B cell (primary cell): ENCODE results near the gene ASTN1. TPM values are rescaled to one million over a fixed set of nuclear protein-coding genes. Genes with fewer than 3 reads are reported as not detected.

Experiments
- ATAC-seq: fragments of 200-7000 bp; cut with Tn5 transposase; one replicate; pipeline ENCODE4 v1.10.0; 2021; ENCODE audit warnings: low read depth, mild to moderate bottlenecking, moderate number of reproducible peaks, moderate library complexity
- CTCF ChIA-PET: fragments of 350-600 bp; sonication (Branson Sonifier 250); formaldehyde crosslinking; loops from one replicate; lab custom pipeline; 2021; ENCODE audit warnings: antibody characterized with exemption, inconsistent platforms; lab: Charles Lee
- POLR2A ChIA-PET: fragments of 350-600 bp; sonication (Branson Sonifier 250); formaldehyde crosslinking; loops from one replicate; lab custom pipeline; 2021; ENCODE audit warnings: antibody characterized with exemption; lab: Charles Lee
- DNase-seq: peaks from one replicate; pipeline ENCODE4 v3.0.0; 2013
- H2AFZ ChIP-seq: 2 replicates; pipeline ENCODE4 v1.6.1; 2012; ENCODE audit warnings: mild to moderate bottlenecking, low read depth, low read length; ENCODE audit not compliant: insufficient read depth, poor library complexity, severe bottlenecking
- H3K27ac ChIP-seq, 2 donors: 1 replicate in 1 of 2; 2 replicates in 1 of 2; pipeline ENCODE4 v1.5.1; 2012 to 2013; ENCODE audit warnings: low read length in 2 of 2, mild to moderate bottlenecking in 2 of 2, moderate library complexity in 1 of 2
- H3K27me3 ChIP-seq, 4 experiments: fragments of 200-600 bp in 1 of 4; sonication (generic) in 1 of 4; replicated peaks in 1 of 4; 1 replicate in 2 of 4; 2 replicates in 2 of 4; pipeline versions ENCODE4 v1.6.1 to v1.7.0; 2013 to 2016; ENCODE audit warnings: low read length in 3 of 4, mild to moderate bottlenecking in 2 of 4, mixed read lengths in 1 of 4, moderate library complexity in 1 of 4; ENCODE audit not compliant: insufficient read depth in 4 of 4, control insufficient read depth in 3 of 4; ENCODE audit errors: control extremely low read depth in 1 of 4
- H3K36me3 ChIP-seq, 2 experiments: replicated peaks in 1 of 2; 1 replicate in 1 of 2; 2 replicates in 1 of 2; pipeline versions ENCODE4 v1.6.1 to v1.7.1; 2013; ENCODE audit warnings: low read length in 1 of 2; ENCODE audit not compliant: insufficient read depth in 2 of 2, control insufficient read depth in 1 of 2; ENCODE audit errors: control extremely low read depth in 1 of 2, extremely low read depth in 1 of 2
- H3K4me1 ChIP-seq, 2 donors: fragments of 200-600 bp in 1 of 2; sonication (generic) in 1 of 2; 1 replicate in 1 of 2; 2 replicates in 1 of 2; pipeline versions ENCODE4 v1.5.1 to v1.6.1; 2013 to 2017; ENCODE audit warnings: low read length in 2 of 2; ENCODE audit not compliant: control insufficient read depth in 2 of 2, insufficient read depth in 2 of 2
- H3K4me2 ChIP-seq: replicated peaks from 2 replicates; pipeline ENCODE3; 2012; ENCODE audit warnings: mild to moderate bottlenecking, low read depth, low read length; ENCODE audit not compliant: poor library complexity, severe bottlenecking
- H3K4me3 ChIP-seq, 5 experiments: fragments of 200-600 bp in 1 of 5; sonication (generic) in 1 of 5; 1 replicate in 3 of 5; 2 replicates in 2 of 5; pipeline versions ENCODE4 v1.5.1 to v1.7.0; 2011 to 2016; ENCODE audit warnings: low read length in 4 of 5, mild to moderate bottlenecking in 4 of 5, low read depth in 2 of 5, control low read depth in 1 of 5, moderate library complexity in 1 of 5; ENCODE audit not compliant: insufficient read depth in 1 of 5; ENCODE audit errors: control extremely low read depth in 1 of 5, extremely low read depth in 1 of 5
- H3K79me2 ChIP-seq: fragments of 200-600 bp; sonication (generic); one replicate; pipeline ENCODE4 v1.6.0; 2016; ENCODE audit warnings: low read length; ENCODE audit not compliant: control insufficient read depth, insufficient read depth
- H3K9ac ChIP-seq: fragments of 200-600 bp; sonication (generic); 2 replicates; pipeline ENCODE4 v1.6.1; 2017; ENCODE audit warnings: mild to moderate bottlenecking, low read length, moderate library complexity
- H3K9me3 ChIP-seq, 3 donors: one replicate each; pipeline versions ENCODE4 v1.6.1 to v1.7.1; 2013; ENCODE audit warnings: low read length in 2 of 3; ENCODE audit not compliant: control insufficient read depth in 2 of 3, insufficient read depth in 1 of 3; ENCODE audit errors: control extremely low read depth in 1 of 3
- H4K20me1 ChIP-seq: 2 replicates; pipeline ENCODE4 v1.6.0; 2012; ENCODE audit warnings: mild to moderate bottlenecking, low read length; ENCODE audit not compliant: insufficient read depth, control insufficient read depth, poor library complexity, severe bottlenecking
- H3K27ac Mint-ChIP-seq: one replicate; pipeline ENCODE4 v1.8.0; 2021; ENCODE audit warnings: mixed read lengths
- H3K27me3 Mint-ChIP-seq: one replicate; pipeline ENCODE4 v1.8.0; 2021; ENCODE audit warnings: mixed read lengths
- H3K4me1 Mint-ChIP-seq: one replicate; pipeline ENCODE4 v1.8.0; 2021; ENCODE audit warnings: mixed read lengths
- H3K4me3 Mint-ChIP-seq: one replicate; pipeline ENCODE4 v1.8.0; 2021; ENCODE audit warnings: mixed read lengths
- H3K9me3 Mint-ChIP-seq: one replicate; pipeline ENCODE4 v1.8.0; 2022; ENCODE audit warnings: mixed read lengths; ENCODE audit not compliant: insufficient read depth
- CTCF ChIP-seq: fragments of 200-600 bp; IDR thresholded peaks from one replicate; pipeline ENCODE4 v1.8.0; 2022; ENCODE audit warnings: antibody characterized with exemption, mild to moderate bottlenecking
- EZH2 ChIP-seq: IDR thresholded peaks from 2 replicates; pipeline ENCODE4 v1.6.1; 2012; ENCODE audit warnings: borderline replicate concordance, low read depth, mild to moderate bottlenecking, moderate library complexity, low read length; ENCODE audit not compliant: insufficient read depth, poor library complexity, severe bottlenecking
- WGBS: methylation state at CpG from one replicate; pipeline ENCODE4 v1.1.5; 2013; ENCODE audit warnings: missing lambda C conversion rate; ENCODE audit not compliant: insufficient coverage; 5-methylcytosine and 5-hydroxymethylcytosine counted together
- intact Hi-C: fragments of 100-400 bp; cut with micrococcal nuclease; formaldehyde crosslinking; loops from one replicate; pipeline ENCODE4 v1.10.0; 2022
- polyA plus RNA-seq: library from polyadenylated mRNA; depleted of rRNA; stranded (reverse); fragments of >200 nt; gene quantifications from 2 replicates; pipeline ENCODE4 v1.2.3, GENCODE V29; 2012
- total RNA-seq, 2 donors: library from RNA; stranded (reverse); fragments of 120-200 nt in 1 of 2; gene quantifications; 1 replicate in 1 of 2; 2 replicates in 1 of 2; pipeline versions ENCODE4 v1.2.3 to v1.2.4, GENCODE V29; 2013 to 2022

The ASTN1 gene
- total and polyA plus RNA-seq, 2 donors (not counting 1 experiment from before 2014, with no cell fraction given), result not detected

DNA sequence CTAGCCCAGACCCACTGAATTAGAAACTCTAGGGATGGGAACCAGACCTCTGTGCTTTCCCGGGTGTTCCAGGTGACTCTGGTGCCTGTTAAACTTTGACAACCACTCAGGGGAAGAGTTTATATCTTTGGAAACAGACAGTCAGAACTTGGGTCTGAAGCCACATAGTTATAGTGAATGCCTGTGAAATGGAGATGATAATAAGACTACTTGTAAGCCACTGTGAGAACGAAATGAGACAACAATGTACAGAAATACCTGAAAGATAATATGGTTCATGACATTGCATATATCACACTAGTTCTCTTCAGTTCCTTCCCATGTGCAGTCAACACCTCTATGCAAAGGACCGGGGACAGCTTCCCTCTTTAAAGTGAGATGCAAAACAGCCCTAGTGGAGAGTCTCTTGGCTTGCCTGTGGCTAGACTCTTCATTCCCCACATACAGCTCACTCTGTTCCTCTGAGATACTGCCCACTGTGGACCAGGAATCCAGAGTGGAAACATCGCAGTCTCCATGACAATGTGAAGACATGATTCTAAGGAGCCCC is 287.5 kb downstream of the ASTN1 start:
- Mint-ChIP-seq H3K27me3 (peaks cover 6% of the 10 kb centered on the region), H3K9me3 (no peaks in the 10 kb centered on the region), H3K4me1 (no peaks in the 10 kb centered on the region), H3K4me3 (no peak overlapping the region), H3K27ac (no peak overlapping the region)
- 78% methylated on average over 3 of the region's 4 CpGs for WGBS
- ChIA-PET CTCF (no interaction called here), POLR2A (no interaction called here)
- TF ChIP-seq CTCF, result no peak
- TF ChIP-seq EZH2, result no peak
- Histone ChIP-seq H3K9ac (no peak overlapping the region), H2AFZ (no peak overlapping the region), H3K4me1 (no peaks in the 10 kb centered on the region), H3K4me3 (no peak overlapping the region), H3K9me3 (no peaks in the 10 kb centered on the region), H3K4me2 (no peak overlapping the region), H3K27me3 (no peaks in the 10 kb centered on the region), H3K36me3 (no peaks in the 10 kb centered on the region), H3K27ac (no peak overlapping the region), H3K79me2 (no peaks in the 10 kb centered on the region), H4K20me1 (no peaks in the 10 kb centered on the region)
- intact Hi-C loops, result no loop called here
- ATAC-seq, result no peak
- DNase-seq, result no peak

DNA sequence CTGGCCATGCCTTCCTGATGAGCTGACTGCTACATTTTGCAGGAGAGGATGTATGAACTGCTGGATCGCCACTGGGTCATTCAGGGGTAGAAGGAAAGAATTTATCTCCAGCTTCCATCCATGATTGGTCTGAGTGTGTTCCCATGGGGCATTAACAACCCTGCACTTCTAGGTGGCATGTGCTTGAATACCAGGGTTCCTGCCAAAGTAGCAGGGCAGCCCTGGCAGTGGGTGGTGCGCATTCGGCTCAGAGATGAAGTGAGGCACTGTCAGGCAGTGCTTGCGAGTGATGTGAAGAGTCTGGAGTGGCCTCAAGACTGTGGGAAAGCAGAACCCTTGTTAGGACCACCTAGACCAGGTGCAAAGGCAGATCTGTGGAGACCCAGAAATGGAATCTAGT is 294.9 kb downstream of the ASTN1 start:
- intact Hi-C loops, result no loop called here
- Mint-ChIP-seq H3K27ac (no peak overlapping the region), H3K9me3 (no peaks in the 10 kb centered on the region), H3K27me3 (peaks cover 11% of the 10 kb centered on the region), H3K4me1 (no peaks in the 10 kb centered on the region), H3K4me3 (no peak overlapping the region)
- H3K9ac ChIP-seq, result no peak overlapping the region
- ChIA-PET CTCF (interaction anchor here (2.8 kb wide), 1 partner anchor 11 kb away, joined by 9 read pairs; no protein-coding TSS in a partner anchor), POLR2A (no interaction called here)
- TF ChIP-seq CTCF, result no peak
- no peak for TF ChIP-seq EZH2
- H3K4me1 ChIP-seq, result no peaks in the 10 kb centered on the region
- no peak overlapping the region for H2AFZ ChIP-seq
- no peaks in the 10 kb centered on the region for H3K27me3 ChIP-seq
- H3K4me3 ChIP-seq, result no peak overlapping the region
- 100% methylated on average over 3 of the region's 4 CpGs for WGBS
- no peak for ATAC-seq
- no peak overlapping the region for H3K27ac ChIP-seq
- no peaks in the 10 kb centered on the region for H4K20me1 ChIP-seq
- no peaks in the 10 kb centered on the region for H3K79me2 ChIP-seq
- H3K36me3 ChIP-seq, result no peaks in the 10 kb centered on the region
- H3K9me3 ChIP-seq, result no peaks in the 10 kb centered on the region
- no peak overlapping the region for H3K4me2 ChIP-seq
- no peak for DNase-seq
